HUES6 (cell line): ENCODE measurements around the gene RELL2.
A peak's percentile ranks its signal among the peaks of the same experiment; 100 is the strongest.

Source experiments
- H3K27ac ChIP-seq: 2 replicates; pipeline ENCODE4 v1.7.0; 2013; ENCODE audit warnings: low read depth, mild to moderate bottlenecking, low read length, inconsistent platforms
- H3K27me3 ChIP-seq: 2 replicates; pipeline ENCODE4 v1.6.1; 2013; ENCODE audit warnings: low read length; ENCODE audit not compliant: control insufficient read depth, insufficient read depth
- H3K36me3 ChIP-seq: 2 replicates; pipeline ENCODE4 v1.6.1; 2013; ENCODE audit warnings: low read length; ENCODE audit not compliant: control insufficient read depth, insufficient read depth
- H3K4me1 ChIP-seq: 2 replicates; pipeline ENCODE4 v1.6.1; 2013; ENCODE audit warnings: low read length; ENCODE audit not compliant: control insufficient read depth, insufficient read depth
- H3K4me3 ChIP-seq: 2 replicates; pipeline ENCODE4 v1.5.1; 2013; ENCODE audit warnings: low read depth, low read length
- H3K9ac ChIP-seq: one replicate; pipeline ENCODE4 v1.6.1; 2013; ENCODE audit warnings: mild to moderate bottlenecking, low read length
- H3K9me3 ChIP-seq: 2 replicates; pipeline ENCODE4 v1.6.1; 2013; ENCODE audit warnings: low read depth, low read length; ENCODE audit not compliant: control insufficient read depth, insufficient read depth

The RELL2 gene

DNA sequence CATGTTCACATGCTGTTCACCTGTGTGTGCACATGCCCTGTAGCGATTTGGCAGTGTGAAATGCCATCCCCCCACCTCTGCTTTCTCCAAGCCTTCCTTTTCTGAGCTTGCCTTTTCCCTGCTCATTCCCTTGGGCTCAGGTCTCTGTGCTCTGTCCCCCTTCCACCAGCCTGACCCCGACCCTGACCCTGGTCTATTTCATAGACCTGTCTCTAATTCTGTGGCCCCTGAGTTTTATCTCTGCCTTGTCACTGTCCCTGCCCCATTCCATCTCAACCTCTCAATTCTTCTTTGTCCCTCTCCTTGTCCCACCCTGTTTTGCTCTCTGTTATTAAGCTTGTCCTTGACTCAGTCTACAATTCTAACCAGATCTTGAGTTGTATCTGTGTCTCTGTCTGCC, 44.5 kb downstream of the RELL2 start:
- H3K4me3 ChIP-seq, result peak overlapping the region; percentile 69
- H3K36me3 ChIP-seq, result peaks cover 16% of the 10 kb centered on the region
- no peaks in the 10 kb centered on the region for H3K9me3 ChIP-seq
- no peaks in the 10 kb centered on the region for H3K27me3 ChIP-seq
- H3K27ac ChIP-seq, result peak overlapping the region; percentile 79; the same call in 1 of the 2 replicates
- peak overlapping the region; percentile 93 for H3K9ac ChIP-seq
- peaks cover 31% of the 10 kb centered on the region for H3K4me1 ChIP-seq

DNA sequence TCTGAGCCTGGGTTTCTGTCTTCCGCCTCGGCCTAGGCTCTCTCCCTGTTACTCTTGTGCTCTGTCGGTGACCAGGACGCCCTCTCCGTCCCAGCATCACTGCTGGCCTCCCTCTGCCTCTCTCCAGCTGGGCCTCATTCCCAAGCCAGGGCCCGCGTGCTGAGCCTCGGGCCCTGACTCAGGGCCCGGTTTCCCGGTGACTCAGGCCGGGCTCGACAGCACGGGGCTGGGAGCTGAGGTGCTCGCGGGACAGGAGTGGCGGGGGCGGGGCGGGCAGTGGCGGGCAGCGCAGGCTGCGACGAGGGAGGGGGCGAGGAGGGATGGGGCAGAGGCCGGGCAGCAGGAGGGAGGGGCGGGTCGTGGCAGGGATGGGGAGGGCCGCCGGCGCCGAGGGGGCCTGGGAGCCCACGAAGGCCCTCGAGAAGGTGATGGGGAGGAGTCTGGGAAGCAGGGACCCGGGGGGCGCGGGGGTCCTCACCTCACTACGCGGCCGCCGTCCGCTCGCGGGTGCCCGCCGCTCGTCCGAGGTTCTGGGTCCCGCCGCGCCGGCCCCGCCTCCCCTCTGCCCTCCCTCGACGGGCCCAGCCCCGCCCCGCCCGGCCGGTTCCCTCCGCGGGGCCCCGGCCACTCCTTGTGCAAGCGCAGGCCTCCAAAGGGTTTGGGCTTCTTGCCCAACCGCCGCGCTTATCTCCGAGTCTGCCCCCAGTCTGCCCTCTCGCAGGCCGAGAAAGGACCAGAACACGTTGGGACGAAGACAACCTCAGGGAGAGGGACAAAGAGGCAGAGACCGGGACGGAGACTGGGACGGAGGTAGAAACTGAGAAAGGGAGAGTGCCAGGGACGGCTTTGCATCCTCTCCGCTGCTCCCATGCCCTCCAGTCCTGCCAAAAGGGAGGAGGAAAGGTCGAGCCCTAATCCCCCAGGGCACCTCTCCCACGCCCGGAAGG, 45.2 kb downstream of the RELL2 start, which contains the start of gene ARAP3:
Gene ARAP3, minus strand, starts transcription at position 536 of the 947 bp plus-strand sequence. CDS start 1,744 bp downstream, outside the sequence.
- H3K4me3 ChIP-seq, result peak within 1 kb of the TSS; percentile 69

DNA sequence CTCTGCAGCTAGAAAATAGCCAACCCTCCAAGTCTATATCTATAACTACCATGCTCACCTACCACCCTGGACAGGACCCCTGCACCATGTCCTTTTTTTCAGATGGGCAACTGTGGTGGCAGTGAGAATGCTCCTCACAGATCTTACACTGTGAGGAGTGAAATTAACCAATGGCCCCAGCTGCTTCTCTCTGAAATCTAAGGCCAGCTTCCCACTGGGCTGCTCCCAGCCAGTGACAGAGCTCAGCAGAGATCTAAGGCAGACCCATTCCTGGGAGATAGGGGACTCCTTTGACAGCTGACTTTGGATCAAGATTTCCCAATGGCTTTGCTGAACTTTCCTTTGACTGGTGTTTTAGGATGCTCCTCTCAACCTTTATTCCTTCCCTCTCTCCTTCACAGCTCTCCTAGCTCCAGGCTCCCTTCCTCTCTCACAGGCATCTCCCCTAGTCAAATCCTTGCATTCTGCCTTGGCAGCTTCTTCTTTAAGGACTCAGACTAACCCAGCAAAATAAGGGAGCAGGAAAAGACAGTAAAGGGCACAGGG, 46.9 kb downstream of the RELL2 start:
- Histone ChIP-seq H3K4me3 (no peak overlapping the region; the same call in 1 of the 2 replicates), H3K27ac (no peak overlapping the region), H3K4me1 (peaks cover 39% of the 10 kb centered on the region), H3K9ac (no peak overlapping the region), H3K9me3 (no peaks in the 10 kb centered on the region), H3K36me3 (peaks cover 10% of the 10 kb centered on the region), H3K27me3 (no peaks in the 10 kb centered on the region)

More for the DNA sequence above, 45.2 kb downstream of the RELL2 start, which contains the start of gene ARAP3:
- H3K4me1 ChIP-seq, result peaks cover 34% of the 10 kb centered on the region
- H3K36me3 ChIP-seq, result peaks cover 16% of the 10 kb centered on the region
- no peaks in the 10 kb centered on the region for H3K9me3 ChIP-seq
- H3K9ac ChIP-seq, result peak within 1 kb of the TSS; percentile 93
- peak within 1 kb of the TSS; percentile 79; the same call in 1 of the 2 replicates for H3K27ac ChIP-seq
- H3K27me3 ChIP-seq, result no peaks in the 10 kb centered on the region

DNA sequence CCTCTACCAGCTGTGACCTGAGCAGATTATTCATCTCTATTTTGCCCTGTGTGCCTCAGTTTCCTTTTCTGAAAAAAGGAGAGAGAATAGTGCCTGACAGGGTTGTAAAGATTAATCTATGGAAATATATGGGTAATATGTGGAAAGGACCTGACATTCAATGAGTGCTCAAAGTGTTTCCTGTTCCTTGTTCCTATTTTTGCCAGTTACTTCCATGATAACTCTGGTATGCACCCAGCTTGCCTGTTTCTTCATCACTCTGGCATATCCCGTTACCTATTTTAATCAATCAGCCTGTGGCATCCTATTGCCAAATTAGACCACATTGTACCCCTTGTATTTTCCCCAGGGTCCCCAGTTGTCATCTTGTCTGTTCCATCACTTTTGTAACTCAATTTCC, 48.8 kb downstream of the RELL2 start:
- Histone ChIP-seq H3K4me3 (no peak overlapping the region), H3K27ac (no peak overlapping the region), H3K36me3 (no peaks in the 10 kb centered on the region), H3K4me1 (peaks cover 34% of the 10 kb centered on the region), H3K27me3 (0 out of 2 replicates have a peak, but pooled peaks cover 2% of the 10 kb centered on the region), H3K9ac (no peak overlapping the region), H3K9me3 (no peaks in the 10 kb centered on the region)

DNA sequence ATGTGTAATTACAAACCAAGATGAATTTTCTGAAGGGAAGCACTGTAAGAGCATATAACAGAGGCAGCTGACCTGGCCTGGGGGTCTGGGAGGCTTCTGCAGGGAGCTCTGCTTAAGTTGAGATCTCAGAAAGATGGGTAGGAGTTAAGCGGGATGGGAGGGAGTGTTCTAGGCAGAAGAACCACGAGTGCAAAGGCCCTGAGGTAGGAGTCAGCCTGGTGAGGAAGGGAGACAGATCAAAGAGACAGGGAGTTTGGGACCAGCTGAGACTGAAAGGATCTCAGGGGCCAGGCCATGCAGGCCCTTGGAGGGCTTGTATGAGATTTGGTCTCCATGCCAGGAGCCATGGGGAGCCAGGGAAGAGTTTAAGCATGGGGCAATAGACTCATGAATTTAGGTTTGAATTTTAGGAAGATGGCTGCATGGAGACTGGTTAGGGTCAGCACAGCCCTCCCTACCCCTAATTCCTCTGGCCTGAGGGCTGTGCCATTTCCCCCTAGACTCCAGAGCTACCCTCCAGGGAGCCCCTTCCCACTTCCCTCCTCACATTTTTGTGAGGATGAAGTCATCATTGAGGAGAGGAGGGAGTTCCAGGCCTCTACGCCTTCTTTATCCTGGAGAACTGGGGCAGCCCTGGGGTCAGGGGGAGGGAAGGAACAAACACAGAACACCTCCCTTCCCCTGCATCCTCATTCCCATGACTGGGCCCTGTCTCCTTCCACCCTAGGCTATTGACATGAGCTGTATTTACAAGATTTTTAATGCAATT, 50.0 kb downstream of the RELL2 start:
- peak overlapping the region; percentile 9 for H3K9ac ChIP-seq
- peaks cover 25% of the 10 kb centered on the region; the same call in 1 of the 2 replicates for H3K4me1 ChIP-seq
- H3K27ac ChIP-seq, result no peak overlapping the region; the same call in 1 of the 2 replicates
- no peak overlapping the region for H3K4me3 ChIP-seq
- 0 out of 2 replicates have a peak, but pooled peaks cover 13% of the 10 kb centered on the region for H3K27me3 ChIP-seq
- H3K9me3 ChIP-seq, result no peaks in the 10 kb centered on the region
- no peaks in the 10 kb centered on the region for H3K36me3 ChIP-seq
